Gastroesophageal sphincter (tissue), 4 donors: ENCODE data around the gene KIFAP3. TPM values are rescaled to one million over a fixed set of nuclear protein-coding genes. Genes with fewer than 3 reads are reported as not detected.

Experiments used
- small RNA-seq, 4 donors: library from RNA; depleted of rRNA; stranded (forward); fragments of <200 nt; gene quantifications; one replicate each; pipeline ENCODE3, GENCODE V24; 2016
- total RNA-seq, 4 donors: library from RNA; depleted of rRNA; stranded (reverse); fragments of >200 nt; gene quantifications; one replicate each; pipeline ENCODE4 v1.1.0, GENCODE V29; 2016

Gene KIFAP3
- total RNA-seq, 4 donors from 2014 or later, result 25.5 to 42.9 (median 36.6) TPM

Small RNA genes within 50 kb of the gene (small RNA-seq; reads per million reads assigned to genes)
- gene MRPS10P1, result 0 reads per million in 4 donors

Other genes with a start within 250 kb of the KIFAP3 start
- gene SCYL3, start 180.8 kb downstream of the KIFAP3 start, total RNA-seq, result 10 to 100 TPM; 10.5 to 14.2 (median 11.9) TPM
- not detected for gene NTMT2, start 71.3 kb upstream of the KIFAP3 start, total RNA-seq